NCI-H2227 (cell line): ENCODE measurements around the gene MPI.
"Not testable (repeated sequence)": the region's sequence is repeated elsewhere in the genome, so short reads cannot be mapped to it uniquely, and the experiment has no call there.

ENCODE experiments used
- DNase-seq: peaks from one replicate; lab custom pipeline; 2025; ENCODE audit not compliant: unreplicated experiment; lab: John Stamatoyannopoulos, UW

The MPI gene

DNA sequence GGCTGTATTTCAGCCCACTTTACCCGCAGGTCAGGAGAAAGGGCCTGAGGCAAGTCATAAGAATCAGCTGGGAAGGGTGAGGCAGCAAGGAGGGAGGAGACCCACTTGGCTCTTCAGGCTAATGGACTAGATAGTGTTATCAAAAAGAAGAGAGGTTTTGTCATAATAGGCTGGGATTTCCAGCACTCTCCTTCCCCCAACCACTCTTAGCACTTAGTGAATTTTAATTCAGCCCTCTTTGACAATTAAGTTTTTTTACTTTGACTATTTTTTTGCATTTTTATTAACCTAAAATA, 771 bp downstream of the MPI start:
- DNase-seq = no peak

DNA sequence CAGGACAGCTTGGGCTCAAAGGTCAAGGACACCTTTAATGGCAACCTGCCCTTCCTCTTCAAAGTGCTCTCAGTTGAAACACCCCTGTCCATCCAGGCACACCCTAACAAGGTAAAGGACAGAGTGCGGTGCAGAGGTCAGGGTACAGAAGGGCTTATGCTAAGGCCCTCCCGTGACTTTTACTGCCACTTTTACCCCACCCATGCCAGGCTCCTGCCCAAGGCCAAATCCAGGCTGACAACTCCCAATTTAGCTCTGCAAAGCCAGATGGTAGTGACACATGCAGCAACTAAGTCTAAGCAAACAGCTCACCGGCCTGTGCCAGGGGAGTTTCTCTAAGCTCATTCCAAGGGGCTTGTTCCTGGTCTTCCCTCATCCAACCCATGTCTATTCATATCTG, 1.6 kb downstream of the MPI start:
- DNase-seq = no peak

DNA sequence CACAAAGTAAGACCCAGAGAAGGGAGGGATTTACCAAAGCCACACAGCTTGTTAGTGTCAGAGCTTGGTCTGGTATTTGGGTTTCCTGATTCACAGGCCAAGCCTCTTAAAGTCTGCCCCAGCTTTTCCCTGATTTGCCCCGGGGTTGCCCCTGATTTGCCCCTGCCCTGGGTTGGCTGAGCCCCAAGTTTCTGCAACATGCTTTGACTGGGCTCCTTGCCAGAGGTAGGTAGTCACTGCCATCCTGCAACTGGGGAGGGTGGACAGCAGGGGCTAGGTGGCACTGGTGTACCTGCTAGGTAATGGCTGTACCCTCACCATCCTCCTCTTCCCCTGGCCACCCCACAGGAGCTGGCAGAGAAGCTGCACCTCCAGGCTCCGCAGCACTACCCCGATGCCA, 2.5 kb downstream of the MPI start:
- DNase-seq = no peak

DNA sequence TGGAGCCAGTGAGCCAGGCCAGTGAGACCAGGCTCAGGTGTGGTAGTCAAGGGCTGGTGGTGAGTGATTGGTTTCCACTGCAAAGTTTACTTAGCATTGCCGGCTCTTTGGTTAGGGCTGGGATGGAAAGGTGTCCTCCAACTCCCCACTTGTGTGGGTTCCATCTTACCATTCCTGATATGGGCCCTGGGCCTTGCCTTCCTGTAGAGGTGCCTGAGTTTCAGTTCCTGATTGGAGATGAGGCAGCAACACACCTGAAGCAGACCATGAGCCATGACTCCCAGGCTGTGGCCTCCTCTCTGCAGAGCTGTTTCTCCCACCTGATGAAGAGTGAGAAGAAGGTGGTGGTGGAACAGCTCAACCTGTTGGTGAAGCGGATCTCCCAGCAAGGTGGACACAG, 3.1 kb downstream of the MPI start:
- no peak for DNase-seq

DNA sequence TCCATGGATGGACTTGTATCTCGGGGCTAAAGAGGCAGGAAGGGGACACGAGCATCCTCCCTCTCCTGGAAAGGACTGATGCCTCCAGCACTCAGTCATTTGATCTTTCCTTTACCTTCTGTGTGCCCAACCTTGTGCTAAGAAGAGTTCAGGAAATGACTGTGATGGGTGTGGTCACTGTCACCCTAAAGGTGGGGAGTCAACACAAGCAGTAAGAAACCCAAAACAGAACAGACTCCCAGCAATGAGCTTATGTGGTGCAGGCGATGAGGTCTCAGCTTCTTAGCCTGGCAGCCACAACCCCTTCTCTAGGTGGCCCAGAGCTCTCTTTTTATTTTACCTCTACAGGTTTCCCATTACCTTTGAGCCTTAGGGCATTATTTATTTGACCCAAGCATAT, 3.8 kb downstream of the MPI start:
- no peak for DNase-seq

DNA sequence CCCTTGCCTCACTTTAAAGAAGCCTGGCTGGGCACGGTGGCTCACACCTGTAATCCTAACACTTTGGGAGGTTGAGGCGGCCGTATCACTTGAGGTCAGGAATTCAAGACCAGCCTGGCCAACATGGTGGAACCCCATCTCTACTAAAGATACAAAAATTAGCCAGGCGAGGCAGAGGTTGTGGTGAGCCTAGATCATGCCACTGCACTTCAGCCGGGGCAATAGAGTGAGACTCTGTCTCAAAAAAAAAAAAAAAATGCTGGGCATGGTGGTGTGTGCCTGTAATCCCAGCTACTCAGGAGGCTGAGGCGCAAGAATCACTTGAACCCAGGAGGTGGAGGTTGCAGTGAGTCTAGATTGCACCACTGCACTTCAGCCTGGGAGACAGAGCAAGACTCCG, 4.5 kb downstream of the MPI start:
- not testable (repeated sequence) for DNase-seq

DNA sequence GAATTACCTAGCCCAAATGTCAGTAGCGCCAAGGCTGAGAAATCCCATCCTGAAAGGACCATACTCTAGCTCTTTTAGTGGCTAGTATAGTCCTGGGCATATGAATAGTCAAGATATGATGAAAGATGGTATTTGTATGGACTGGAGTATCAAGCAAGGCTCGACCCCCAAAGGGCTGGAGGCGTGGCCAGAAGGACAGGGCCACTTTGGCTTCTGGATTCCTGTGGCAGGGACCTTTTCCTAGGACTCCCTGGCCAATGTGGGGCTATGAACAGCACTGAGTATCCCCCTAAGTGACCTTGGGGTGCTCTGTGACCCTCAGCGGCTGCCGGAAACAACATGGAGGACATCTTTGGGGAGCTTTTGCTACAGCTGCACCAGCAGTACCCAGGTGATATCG, 6.0 kb downstream of the MPI start:
- DNase-seq = no peak

DNA sequence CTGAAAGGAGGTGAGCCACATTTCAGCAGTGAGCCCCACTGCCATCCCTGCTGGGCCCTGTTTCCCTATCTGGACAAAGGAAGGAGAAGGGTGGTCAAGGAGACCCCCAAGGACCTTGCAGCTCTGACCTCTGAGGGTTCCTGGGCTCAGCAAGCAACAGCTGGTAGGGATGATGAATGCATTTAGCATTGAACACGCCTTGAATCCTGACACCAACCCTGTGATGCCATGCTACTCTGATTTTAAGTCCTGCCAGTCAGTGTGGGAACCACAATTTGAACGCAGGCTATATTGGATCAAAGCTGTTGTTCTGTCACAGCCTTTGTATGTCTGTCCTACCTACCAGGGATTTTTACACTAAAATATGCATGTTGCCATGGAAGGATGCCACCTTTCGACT, 6.5 kb downstream of the MPI start:
- no peak for DNase-seq

DNA sequence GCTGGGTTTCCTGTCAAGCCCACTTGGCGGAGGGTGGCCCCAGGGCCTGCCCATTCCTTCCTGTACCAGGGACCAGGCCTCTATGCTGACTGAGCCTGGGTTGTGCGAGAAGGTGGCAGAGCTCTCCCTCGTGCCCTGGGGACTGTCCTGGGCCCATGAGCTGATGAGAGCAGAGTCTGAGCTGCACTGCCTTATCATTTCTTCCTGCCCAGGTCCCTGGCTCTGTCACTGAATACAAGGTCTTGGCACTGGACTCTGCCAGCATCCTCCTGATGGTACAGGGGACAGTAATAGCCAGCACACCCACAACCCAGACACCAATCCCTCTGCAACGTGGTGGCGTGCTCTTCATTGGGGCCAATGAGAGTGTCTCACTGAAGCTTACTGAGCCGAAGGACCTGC, 7.5 kb downstream of the MPI start:
- DNase-seq = no peak

DNA sequence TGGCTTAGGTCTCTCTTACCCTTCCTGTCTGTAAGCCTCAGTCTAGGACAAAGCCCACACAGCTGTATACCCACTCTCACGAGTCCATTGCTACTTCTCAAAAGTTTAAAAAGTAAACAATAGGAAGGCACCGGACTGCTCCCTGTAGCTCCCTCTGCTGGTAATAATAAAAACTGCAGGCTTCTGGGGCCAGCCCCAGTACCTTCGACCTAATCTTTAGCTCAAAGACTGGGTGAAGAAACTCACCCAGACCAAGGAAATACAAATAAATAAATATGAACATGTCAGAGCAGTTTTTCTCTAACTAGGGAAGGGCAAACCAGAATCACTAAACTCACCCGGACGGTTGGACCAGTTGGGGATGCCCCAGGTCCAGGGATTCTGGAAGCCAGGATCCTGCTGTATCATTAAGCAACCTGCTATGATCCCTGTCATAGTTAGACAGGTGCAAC, 11.8 kb downstream of the MPI start:
- peak; percentile 39 for DNase-seq

DNA sequence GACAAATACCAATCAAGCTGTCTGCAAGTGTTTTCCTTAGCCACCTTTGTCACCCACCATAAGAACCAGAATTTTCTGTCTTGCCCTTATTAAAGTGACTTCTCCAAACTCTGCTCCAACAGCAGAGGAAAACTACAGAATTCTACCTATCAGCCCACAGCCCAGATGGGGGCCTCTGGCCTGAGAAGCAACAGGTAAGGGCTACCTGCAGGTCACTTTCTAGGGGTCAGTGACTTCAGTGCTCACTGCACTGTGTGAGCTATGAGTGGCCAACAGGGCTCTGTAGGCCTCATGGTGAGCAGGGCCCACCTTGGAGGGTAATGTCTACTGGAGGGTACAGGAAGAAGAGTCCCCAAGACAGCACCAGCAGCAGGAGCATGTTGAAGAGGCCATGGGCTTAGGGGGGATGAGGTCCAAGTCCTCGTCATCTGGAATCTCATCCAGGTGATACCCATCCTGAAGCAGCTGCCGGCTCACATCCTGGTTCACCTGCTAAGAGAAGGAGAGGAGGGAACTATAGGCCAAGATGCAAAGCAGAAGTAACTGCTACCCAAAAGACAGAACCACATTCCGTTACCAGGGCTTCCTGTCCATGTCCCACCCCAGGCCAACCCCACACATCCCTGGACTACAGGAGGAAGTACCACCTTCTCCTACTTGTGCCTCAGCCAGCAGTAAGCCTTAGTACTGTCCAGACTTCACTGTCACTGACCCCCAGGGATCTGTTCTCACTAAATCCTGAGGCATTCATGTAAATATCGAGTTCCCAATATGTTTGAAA, 12.6 kb downstream of the MPI start:
- DNase-seq = no peak

DNA sequence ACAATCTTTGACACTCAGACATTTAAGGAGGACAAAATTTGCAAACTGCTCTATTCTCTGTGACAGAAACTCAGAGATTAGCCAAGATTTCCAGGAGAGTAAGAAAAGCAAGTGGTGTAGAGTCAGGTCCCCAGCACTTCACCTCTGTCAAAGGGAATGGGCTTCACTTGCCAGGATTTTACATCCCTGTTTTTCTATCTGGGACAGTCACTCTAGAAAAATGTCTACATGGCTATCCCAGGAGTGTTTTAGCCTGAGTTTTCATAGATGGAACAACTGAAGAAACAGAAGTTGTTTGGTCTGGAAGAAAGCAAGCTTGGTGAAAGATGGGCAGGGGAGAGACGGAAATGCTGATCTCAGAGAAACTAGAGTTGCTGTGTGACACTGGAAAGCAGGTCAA, 13.8 kb downstream of the MPI start:
- no peak for DNase-seq

DNA sequence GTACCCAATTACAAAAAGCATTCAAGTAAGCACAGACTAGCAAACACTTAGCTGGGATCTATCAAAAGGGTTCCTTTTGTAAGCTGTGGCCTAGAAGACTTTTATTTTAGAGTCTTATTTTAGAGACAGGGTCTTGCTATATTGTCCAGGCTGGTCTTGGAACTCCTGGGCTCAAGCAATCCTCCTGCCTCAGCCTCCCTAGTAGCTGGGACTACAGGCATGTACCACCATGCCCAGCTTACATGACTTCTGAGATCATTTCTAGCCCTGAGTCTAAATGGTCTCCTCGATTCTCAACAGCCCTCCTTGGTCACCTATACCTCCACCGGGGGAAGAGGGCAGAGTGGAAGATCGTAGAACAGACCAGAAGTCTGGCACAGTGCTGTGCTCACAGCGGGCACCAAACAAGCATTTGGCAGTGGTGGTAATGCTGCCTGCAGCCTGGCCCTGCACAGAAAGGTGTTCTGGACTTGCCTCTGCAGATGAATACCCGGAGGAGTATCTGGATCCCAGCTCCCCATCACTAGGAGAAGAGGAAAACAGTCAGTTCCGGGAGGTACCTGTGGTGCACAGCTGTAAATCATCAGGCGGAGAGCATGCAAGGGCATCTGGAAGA, 14.5 kb downstream of the MPI start:
- DNase-seq = no peak

DNA sequence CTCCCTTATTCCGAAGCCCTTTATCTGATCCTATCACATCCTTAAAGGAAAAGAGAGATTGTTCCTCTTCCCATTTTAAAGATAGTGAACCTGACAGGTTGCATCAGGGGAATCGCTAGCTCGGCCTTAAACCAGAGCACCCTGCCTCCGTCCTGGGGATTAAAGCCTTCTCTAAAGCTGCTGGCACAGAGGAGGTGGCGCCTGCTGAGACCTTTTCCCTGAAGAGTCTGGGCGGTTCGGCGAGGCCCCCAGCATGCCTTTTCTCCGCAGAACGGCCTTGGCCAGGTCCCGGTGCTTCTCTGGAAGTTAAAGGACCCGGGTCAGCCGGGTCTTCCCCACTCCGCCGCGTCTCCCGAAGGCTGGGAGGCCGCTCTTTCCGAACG, 16.2 kb downstream of the MPI start:
- peak; percentile 26 for DNase-seq

DNA sequence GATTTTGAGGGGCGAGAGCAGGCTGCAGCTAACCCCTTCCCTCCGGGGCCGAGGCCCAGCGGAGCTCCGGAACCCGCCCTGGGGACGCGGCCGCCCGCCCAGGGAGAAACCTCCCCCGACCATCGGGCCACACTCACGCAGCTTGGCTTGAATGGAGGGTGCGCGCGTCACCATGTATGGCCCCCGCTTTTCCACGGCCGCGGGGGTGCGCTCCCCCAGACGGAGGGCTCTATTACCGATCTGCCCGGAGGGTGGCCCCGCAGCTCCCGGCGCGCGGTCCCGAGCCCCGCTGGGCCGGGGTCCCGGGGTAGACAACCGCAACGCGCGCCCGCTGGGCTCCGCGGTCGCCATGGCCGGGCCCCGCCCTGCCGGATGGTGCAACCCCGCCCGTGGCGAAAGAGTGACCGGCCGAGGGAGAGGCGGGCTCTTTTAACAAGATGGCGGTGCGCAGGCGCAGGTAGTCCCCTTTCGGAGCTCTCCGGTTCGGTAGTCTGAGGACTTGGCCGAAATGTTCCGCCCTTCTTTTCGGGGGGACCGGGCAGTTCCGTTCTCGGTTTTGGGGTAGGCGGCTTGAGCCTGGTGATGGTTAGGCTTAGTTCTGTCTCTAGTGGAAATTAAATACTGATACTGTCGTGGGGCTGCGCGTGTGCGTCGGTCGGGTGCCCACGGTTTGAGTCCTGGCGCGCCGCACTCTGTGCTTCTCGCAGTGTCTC, 16.8 kb downstream of the MPI start, which contains the start of gene FAM219B:
Gene FAM219B, minus strand, starts transcription at position 402 of the 713 bp plus-strand sequence. Its CDS starts 51 bp downstream, at position 351.
- peak; percentile 90 for DNase-seq

DNA sequence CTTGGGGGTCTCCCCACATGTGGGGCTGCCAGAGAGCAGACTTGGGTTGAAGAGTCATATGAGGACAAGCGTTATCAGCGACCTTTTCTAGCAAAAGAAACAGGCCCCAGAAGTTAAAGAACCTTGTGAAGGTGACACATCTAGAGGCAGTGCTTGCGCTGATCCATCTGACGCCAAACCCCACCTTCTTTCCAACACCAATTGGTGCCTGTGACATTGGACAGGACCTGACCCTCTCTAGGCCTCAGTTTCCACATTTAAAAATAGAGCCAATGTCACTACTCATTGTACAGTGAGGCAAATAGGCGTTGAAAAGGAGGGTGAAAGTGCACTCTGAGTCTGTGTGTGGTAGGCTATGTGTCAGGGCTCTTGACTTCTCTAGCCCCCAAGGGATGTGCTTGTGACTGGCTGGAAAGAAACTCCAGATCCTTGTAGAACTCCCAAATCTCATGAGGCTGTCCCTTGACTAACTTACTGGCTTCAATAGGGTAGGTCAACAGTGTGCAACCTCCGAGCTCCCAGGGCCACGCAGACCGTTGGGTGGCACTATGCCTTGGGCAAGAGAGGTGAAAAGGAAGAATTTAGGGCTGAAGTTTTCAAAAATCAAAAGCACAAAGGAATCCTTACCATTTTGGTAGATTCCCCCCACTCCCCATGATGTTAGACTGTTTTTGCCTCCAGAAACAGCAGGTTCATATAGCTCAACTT, 17.5 kb downstream of the MPI start:
- DNase-seq = no peak

DNA sequence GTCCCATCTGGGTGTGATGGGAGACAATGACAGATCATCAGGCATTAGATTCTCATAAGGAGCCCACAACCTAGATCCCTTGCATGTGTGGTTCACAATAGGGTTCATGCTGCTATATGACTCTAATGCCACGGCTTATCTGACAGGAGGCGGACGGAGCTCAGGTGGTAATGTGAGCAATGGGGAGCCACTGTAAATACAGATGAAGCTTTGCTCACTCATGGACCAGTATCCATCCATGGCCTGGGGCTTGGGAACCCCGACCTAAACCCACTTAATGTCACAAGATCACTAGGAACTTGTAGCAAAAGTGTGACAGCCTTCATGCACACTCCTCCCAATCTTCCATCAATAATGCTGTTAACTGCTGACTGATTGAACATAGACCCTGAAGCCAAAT, 18.8 kb downstream of the MPI start:
- DNase-seq = no peak

DNA sequence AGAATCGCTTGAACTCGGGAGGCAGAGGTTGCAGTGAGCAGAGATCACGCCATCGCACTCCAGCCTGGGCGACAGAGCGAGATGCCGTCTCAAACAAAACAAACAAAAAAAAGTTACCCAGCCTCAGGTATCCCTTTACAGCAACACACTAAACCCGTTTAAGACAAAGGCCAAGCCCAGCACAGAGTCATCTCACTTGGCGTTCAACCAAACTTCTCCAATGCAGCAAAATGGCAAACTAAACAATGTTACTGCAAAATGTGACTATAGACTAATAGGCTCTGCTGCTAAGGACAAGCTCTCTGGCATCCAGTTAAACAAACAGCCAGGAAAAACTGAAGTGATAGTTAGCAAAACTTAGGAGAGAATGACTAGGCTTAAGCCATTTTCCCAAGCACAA, 23.2 kb downstream of the MPI start:
- no peak for DNase-seq

DNA sequence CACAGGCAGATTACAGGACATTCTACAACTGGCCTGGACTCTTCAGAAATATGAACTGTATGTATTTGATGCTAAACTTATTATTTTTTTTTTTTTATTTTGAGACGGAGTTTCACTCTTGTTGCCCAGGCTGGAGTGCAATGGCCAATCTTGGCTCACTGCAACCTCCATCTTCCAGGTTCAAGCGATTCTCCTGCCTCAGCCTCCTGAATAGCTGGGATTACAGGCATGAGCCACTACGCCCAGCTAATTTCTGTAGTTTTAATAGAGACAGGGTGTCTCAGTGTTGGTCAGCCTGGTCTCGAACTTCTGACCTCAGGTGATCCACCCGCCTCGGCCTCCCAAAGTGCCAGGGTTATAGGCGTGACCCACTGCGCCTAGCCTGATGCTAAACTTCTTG, 24.0 kb downstream of the MPI start:
- not testable (repeated sequence) for DNase-seq

DNA sequence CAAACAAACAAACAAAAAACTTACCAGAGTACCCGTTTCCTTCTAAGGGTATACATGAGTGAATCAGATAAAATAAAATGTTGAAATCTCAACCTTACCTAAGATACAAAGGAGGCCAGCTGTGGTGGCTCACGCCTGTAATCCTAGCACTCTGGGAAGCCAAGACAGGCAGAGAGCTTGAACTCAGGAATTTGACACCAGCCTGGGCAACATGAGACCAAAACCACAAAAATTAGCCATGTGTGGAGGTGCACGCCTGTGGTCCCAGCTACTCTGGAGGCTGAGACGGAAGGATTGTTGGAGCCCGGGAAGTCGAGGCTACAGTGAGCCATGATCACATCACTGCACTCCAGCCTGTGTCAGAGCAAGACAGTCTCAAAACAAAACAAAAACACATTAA, 27.8 kb downstream of the MPI start:
- no peak for DNase-seq

DNA sequence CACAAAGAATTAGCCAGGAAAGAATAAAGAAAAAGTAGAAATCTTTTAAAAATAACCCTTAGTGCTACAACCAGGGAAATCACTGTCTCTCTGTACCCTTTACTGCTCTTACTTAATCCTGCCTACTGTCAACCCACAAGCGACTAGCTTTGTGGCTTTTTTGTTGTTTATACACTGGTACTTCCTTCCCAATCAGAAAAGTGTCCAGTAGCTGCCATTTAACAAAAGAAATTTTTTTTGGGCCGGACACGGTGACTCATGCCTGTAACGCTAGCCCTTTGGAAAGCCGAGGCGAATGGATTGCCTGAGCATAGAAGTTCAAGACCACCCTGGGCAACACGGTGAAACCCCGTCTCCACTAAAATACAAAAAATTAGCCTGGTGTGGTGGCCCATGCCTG, 30.6 kb downstream of the MPI start:
- no peak for DNase-seq

DNA sequence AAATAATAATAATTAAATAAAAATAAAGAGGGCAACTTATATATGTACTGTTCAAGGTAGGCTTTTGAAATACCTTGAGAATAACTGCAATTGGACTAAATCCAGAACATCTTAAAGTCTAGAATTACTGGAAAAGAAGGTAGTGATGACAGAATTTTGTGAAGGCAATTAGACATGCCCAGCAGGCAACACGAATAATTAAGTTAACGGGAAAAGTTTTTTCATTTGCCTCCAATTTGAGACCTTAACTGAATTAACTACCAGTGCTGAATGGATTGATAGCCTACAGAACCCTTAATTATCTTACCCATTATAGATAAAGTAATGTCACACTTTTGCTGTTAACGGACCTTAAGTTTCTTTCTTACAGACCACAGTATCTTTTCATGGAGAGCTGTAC, 34.7 kb downstream of the MPI start:
- no peak for DNase-seq
